Fibroblast of pulmonary artery (primary cell): Measurements from ENCODE around the gene CD320.

Experiments used
- DNase-seq: peaks from one replicate; pipeline ENCODE4 v3.0.0-alpha.2; 2010; ENCODE audit warnings: low read depth
- H3K4me3 ChIP-seq: replicated peaks from 2 replicates; pipeline ENCODE4 v1.5.1; 2011; ENCODE audit warnings: low read depth, mild to moderate bottlenecking, control low read depth, low read length, moderate library complexity
- TF ChIP-seq, protein P1 (sequence below): IDR thresholded peaks from 2 replicates; pipeline ENCODE4 v1.5.1; 2011; ENCODE audit warnings: mild to moderate bottlenecking, control low read depth, low read length, inconsistent platforms; ENCODE audit errors: missing control alignments

Gene CD320

DNA sequence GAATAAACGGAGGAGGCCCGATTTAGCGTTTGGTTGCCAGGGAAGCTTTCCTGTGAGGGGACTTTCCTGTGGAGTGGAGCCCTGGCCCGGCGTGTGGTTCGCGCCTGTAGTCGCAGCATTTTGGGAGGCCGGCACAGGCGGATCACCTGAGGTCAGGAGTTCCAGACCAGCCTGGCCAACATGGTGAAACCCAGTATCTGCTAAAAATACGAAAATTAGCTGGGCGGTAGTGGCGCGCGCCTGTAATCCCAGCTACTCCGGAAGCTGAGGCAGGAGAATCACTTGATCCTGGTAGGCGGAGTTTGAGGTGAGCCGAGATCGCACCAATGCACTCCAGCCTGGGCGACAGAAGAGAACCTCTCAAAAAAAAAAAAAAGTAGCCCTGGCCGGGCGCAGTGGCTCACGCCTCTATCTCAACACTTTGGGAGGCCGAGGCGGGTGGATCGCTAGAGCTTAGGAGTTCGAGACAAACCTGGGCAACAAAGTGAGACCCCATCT lies 28.0 kb upstream of the CD320 start:
- TF ChIP-seq, protein P1, sequence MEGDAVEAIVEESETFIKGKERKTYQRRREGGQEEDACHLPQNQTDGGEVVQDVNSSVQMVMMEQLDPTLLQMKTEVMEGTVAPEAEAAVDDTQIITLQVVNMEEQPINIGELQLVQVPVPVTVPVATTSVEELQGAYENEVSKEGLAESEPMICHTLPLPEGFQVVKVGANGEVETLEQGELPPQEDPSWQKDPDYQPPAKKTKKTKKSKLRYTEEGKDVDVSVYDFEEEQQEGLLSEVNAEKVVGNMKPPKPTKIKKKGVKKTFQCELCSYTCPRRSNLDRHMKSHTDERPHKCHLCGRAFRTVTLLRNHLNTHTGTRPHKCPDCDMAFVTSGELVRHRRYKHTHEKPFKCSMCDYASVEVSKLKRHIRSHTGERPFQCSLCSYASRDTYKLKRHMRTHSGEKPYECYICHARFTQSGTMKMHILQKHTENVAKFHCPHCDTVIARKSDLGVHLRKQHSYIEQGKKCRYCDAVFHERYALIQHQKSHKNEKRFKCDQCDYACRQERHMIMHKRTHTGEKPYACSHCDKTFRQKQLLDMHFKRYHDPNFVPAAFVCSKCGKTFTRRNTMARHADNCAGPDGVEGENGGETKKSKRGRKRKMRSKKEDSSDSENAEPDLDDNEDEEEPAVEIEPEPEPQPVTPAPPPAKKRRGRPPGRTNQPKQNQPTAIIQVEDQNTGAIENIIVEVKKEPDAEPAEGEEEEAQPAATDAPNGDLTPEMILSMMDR, result no peak
- DNase-seq, result no peak
- no peak overlapping the region for H3K4me3 ChIP-seq

DNA sequence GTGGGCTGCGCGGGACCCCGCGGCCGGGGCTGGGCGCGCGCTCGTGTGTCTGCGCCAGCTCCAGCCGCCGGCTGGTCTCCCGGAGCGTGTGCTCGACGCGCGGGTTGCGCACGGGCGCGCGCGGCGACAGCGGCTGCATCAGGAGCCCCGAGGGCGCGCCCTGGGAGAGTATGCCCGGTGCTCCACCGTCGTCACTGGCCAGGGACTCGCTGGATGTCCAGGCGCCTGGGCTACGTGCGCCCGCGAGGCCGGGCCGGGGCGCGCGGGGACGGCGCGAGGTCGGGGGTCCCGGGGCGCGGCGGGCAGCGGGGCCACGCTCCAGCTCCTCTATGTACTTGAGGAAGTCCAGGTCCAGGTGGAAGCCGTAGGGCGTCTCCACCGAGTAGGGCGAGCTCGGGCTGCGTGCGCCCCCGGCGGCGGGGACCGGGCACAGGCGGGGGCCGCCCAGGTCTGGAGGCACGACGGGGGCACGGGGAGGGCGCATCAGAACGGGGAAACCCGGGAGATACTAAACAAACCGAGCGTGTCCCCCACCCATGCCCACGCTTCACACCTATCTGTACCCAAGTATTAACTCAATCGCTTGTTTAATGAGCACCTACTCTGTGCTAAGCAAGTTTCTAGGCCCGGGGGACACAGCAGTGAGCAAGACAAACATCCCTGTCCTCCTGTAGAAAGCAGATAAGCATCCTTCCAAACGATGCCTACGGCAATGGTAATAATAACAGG lies 27.3 kb upstream of the CD320 start:
- DNase-seq, result no peak
- TF ChIP-seq, protein P1, result no peak
- no peak overlapping the region for H3K4me3 ChIP-seq

DNA sequence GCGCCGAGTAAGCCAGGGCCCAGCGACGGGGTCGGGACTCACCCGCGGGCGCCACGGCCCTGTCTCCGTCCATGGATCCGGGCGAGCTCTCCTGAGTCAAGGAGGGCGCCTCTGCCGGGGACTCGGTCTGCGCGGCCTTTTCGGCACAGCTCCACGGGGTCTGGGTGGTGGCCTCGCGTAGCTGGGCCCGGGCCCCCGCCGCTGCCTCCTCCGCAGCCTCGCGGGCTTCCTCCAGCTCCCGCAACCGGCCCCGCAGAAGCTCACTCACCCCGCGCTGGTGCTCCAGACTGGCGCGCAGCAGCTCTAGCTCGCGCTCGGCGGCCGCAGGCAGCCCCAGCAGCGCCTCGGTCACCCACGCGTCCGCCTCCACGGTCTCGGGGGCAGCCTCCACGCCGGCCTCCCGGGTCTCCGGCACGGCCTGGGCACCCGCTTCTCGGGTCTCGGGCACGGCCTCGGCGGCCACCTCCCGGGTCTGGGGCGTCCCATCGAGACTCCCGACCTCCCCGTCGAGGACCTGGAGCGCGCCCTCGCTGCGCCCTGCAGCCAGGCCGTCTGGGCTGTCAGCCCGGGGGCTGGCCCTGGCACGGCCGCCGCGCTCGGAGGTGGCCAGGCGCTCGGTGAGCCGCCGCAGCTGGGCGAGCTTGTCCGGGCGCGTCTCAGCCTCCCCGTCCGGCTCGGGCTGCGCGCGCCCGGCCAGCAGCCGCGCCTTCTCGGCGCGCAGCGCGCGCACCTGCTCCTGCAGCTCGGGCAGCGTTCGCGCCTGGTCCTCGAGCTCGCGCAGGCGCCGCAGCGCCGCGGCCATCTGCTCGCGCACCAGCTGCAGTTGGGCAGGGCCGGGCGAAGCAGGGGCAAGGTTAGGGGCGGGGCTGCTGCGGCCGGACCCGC lies 26.5 kb upstream of the CD320 start:
- no peak overlapping the region for H3K4me3 ChIP-seq
- TF ChIP-seq, protein P1, result no peak
- DNase-seq, result peak; percentile 72

DNA sequence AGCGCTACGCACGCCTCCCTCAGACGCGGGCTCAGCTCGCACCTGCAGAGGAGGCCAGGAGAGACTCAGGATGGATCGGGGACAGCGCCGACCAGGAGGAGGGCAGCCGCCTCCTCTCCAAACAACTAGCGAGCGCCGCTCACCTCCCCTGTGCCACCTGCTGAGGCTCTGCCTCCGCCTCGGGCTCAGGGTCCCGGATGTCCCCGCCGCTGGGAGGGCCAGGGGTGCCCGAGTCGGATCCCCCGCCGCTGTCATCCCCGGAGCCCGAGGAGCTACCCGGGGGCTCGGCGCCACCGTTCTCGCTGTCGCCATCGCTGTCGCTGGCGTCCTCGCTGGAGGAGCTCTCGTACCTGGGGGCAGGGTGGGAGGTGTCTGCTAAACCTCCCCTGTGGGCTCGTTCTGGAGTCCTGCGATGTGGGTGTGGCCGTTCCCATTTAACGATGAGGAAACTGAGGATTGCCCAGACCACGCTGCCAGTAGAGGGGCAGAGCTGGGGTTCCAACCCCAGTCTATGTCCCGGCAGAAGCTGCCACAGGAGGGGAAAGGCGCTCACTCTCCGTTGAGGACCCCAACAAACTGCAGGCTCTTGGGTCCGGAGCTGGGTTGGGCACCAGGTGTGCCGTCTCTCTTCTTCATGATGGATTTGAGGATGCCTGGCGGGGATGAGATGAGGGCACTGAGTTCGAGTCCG lies 25.8 kb upstream of the CD320 start:
- no peak for DNase-seq
- H3K4me3 ChIP-seq, result no peak overlapping the region
- TF ChIP-seq, protein P1, result no peak

DNA sequence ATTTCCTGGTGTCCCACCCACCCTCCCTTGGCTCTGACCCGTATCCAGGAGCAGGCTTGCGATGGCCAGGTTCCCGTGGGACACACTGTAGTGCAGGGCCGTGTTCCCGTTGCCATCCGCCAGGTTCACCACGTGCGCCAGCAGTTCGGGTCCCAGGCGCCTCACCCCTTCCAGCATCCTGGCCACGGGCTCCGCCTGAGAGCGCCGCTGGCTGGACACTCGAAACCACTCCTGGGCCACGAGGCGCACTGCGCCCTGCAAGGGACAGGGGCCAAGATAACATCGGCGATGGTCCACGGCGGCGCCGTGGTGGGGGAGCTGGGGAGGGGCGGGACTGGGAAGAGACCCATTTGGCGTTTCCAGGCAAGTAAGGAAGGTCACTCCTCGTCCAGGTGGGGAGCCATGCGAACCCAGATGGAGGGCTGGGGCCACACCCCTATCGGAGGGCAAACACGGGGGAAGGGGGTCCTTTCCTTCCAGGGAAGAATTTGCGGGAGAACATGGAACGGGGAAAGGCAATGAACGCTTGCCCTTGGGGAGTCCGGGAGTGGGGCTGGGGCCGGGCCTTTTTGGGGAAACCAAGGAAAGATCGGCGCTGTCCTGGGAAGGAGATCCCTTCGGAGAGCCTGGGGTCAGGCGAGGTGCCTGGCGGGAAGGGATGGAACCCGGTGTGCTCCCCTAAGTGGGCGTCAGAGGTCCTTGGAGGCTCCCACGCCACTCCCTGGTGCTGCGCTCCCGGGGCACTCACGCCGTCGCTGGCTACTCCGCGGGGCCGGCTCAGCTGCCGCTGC lies 25.0 kb upstream of the CD320 start:
- TF ChIP-seq, protein P1, result no peak
- no peak overlapping the region for H3K4me3 ChIP-seq
- no peak for DNase-seq

DNA sequence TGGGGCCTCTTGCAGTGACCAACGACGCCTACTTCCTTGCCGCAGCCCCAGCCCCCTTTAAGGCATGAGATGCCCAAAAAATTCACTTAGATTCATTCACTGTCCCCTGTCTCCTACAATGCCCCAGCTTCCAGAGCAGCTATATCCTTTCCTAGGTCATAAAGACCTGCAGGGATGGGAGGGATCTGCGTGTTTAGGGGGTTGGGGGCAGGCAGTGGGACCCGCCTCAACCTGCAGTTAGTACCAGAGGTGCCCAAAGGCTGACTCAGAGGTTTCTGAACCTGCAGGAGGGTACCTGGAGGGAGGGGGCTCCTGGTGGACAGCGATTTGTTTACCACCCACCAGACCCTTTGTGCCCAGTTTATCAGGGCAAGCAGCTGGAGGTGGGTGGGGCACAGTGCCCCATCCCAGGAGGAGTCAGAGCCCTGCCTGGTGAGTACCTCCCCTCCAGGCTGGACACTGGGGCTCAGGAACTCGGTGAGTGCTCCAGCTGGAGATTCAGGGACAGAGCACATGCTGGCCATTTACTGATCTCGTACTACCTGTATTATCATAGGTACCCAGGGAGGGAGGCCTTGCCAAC lies 23.2 kb upstream of the CD320 start:
- H3K4me3 ChIP-seq, result no peak overlapping the region
- DNase-seq, result no peak
- TF ChIP-seq, protein P1, result no peak
